GF-D8 (cell line): ENCODE results near the gene NWD2.

Experiments used
- DNase-seq: peaks from one replicate; lab custom pipeline; 2025; lab: John Stamatoyannopoulos, UW

The NWD2 gene

DNA sequence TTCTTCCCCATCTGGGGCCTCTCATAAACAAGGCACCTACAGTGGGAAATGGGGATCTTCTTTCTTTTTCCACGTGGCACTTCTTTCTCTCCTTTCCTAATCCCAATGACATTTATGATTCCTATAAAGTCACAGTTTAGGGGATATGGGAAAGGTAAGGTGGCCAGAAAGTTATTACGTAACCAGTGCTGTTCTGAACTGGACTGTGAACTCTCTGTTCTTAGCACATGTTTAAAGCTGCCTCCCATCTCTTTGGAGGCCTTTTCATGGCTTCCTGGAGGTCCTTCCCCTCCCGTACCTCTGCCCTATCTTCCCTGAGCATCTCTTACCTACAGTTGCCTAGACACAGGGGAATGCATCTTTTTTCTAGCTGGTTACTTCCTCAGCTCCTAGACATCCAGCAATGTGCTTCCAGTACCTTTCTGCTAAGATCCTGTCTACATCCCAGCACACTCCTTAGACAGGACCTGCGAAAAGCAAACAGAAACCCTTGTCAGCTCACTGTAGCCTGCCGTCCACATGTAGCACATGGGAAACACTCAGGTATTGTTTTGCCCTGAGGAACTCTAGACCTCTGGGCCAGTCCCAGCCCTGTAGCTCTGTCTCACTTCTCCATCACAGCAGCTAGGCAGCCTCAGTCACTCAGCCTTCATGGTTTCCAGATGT lies 195.4 kb downstream of the NWD2 start:
- no peak for DNase-seq

DNA sequence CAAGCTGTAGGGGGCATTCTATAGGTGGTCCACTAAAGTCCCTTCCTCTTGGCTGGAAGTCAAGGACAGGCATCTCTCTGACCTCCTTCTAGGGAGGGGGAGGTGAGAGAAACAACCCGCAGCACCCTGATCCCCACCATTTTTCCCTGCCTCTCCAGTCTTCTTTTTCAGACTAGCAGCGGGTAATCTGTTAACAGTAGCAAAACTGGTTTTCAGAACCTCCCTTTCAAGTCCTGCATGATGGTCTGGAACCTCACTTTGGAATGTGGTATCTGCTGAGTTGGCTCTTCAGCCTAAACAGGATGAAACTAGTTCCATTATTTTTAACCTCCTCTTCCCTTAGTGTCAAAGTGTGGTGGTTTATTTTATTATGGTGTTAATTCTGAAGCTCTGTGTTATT lies 196.0 kb downstream of the NWD2 start:
- no peak for DNase-seq

DNA sequence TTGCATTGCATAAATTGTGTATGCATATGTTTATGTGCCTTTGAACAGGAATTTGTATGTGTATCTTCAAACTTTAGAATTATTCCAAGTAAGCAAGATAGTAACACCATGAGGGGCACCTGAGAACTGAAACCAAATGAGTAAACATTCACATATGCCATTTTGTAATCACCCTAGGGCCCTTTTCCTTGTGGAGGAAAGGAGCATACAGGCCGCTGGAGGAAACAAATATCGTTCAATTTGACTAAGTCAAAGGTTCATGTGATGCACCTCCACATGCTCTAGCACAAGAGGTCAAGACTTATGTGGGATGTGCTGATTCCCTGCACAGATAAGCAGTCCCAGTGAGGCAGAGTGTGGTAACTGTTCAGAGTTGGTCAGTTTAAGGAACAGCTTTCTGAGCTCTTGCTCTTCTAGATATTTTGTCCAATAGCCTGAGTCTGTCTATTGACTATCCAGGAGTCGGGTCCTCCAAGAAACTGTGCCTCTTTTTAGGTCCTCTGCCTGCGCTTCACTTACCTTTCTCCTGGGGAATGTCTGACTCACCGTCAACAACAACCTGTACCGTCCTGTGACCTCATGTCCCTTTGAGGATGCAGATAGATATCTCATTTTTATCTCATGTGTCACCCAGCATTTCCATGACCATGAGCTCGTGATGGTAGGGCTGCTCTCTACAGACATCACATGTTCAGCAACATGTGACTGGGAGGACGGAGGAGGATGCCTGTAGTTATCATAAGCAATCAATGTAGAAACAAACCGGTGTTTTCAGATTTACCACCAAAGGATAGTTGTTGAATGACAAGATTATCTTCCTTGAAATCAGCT lies 196.9 kb downstream of the NWD2 start:
- no peak for DNase-seq

DNA sequence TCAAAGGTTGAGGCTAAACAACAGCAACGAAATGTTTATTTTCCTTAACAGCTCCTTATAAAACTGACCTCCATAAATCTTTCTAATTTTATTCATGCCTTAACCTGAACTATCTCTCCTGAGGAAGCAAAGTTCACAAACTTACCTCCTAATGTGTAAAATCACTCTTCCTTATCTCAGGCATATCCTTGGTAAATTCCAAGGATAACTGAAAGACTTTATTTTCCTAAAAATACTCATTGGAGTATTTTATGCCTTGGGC lies 197.4 kb downstream of the NWD2 start:
- DNase-seq = no peak

DNA sequence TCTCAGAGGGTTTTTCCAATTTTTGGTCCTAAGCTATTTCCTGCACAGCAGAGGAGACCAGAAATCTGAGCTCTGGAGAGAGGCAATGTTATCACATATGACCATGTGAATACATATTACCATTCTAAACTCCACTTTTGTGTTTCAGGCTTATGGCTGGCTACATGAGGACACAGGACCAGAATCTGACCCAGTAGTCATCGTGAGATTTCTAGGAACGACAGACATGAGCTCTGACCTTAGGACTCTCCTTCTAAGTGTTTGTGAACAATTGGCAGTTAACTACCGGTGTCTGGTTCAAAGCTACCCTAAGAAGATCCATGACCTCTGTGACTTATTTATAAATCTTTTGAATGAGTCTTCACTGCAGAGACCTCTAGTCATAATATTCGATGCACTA lies 198.6 kb downstream of the NWD2 start:
- no peak for DNase-seq

DNA sequence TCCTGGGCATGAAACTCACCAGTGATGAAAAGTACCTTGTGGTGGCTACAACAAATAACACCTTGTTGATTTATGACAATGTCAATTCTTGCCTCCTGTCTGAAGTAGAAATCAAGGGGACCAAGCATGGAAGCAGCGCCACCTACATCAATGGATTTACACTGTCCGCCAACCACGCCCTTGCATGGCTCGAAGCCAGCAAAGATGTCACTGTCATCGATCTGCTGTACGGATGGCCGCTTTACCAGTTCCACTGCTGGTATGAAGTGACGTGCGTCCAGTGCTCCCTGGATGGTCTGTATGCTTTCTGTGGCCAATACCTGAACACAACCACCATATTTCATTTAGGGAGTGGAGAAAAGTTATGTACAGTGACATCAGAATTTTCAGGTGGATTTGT lies 200.5 kb downstream of the NWD2 start:
- no peak for DNase-seq

DNA sequence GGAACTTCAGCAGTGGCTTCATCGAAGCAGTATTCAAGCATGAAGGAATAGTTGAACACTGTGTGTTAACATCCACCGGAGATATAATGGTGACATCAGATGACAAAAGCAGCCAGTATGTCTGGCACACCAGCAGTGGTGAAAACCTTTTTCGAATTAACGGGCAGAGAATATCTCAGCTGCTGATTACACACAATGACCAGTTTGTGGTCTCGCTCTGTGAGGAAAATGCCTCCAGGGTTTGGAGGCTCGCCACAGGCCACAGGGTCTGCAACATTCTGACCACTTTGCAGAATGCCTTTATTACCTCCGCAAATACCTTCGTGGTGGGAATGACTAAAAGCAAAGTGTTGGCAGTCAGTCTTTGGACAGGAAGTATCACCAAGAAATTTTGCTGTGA lies 201.5 kb downstream of the NWD2 start:
- no peak for DNase-seq

DNA sequence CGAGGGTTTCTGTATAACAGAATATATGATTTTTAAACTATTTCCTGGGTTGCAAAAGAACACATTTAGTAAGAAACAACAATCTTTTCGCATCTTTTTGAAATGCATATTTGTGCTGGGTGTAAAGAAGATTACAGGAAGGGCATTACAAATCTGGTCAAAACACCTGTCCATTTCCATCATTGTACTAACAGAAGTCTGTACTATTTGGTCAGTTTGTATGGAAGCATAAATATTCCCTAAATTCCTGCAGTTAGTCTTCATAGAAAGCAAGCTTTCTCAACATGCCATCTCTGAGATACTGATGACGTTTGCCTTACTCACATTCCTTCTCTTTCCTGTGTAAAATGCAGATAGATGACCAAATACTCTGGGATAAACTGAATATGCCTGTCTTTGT lies 203.3 kb downstream of the NWD2 start:
- no peak for DNase-seq

DNA sequence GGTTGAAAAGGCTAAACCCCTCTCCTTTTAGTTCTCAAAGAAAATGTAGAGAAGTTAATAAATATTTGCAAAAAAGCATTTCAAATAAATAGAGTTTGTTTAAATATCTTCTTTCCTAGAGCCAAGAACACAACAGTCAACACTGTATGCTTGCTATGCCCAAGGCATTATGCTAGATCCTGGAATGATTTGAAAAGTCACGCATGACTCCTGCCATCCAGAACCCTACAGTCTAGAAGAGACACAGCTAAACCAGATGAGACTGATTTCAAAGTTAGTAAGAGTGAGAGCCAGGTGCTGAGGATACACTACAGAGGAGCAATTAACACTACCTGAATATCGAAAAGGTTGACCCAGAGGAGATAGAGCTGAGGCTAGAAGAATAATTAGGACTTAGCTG lies 205.8 kb downstream of the NWD2 start:
- DNase-seq = no peak

DNA sequence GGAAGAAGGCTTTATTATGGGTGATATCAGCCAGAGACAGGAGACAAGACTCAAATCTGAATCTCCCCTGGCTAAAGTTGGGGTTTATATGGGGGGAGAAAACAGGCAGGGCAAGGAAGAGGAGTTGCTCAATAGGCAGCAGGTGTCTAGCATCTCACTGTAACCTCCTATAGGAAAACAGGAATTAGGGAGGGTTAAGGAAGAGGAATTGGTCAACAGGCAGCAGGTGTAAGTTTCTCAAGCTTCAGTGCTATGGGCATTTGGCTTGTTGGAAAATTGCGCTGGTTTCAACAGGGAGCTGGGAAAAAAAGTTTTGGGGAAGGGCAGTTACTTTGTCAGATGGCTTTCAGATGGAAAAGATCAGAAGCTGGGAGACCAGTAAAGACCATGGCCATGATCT lies 206.4 kb downstream of the NWD2 start:
- DNase-seq = no peak

DNA sequence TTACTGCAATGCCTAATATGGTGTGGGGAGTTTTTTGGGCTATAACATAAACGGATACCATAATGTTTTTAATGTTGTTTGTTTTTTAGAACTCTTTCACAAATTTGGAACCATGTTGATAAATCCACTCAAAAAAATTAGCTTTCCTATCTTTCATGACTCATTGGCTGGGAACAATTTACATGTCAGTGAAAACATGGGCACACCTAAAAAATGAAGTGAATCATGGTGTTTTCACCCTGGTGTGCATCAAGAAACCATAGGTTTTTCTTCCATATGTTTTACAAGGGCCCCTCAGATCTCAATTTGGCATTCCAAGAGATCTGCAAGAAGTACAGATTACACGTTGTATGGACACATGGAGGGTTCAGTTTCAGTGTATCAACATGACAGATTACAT lies 207.1 kb downstream of the NWD2 start:
- no peak for DNase-seq

DNA sequence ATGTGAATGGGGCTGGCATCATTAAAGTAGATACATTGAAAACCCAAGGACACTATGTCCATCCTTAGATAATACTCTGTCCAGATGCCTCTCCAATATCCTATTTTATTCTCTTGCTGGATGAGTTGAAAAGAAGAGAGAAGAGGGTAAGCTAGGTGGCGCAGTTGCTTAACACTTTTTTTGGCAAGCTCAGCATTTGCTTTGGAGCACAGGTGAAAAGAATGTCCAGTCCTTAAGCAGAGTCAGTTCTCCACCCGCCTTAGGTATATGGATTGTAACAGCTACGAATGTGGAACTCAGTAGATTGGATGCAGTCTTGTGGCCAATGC lies 208.4 kb downstream of the NWD2 start:
- DNase-seq = peak; percentile 11

DNA sequence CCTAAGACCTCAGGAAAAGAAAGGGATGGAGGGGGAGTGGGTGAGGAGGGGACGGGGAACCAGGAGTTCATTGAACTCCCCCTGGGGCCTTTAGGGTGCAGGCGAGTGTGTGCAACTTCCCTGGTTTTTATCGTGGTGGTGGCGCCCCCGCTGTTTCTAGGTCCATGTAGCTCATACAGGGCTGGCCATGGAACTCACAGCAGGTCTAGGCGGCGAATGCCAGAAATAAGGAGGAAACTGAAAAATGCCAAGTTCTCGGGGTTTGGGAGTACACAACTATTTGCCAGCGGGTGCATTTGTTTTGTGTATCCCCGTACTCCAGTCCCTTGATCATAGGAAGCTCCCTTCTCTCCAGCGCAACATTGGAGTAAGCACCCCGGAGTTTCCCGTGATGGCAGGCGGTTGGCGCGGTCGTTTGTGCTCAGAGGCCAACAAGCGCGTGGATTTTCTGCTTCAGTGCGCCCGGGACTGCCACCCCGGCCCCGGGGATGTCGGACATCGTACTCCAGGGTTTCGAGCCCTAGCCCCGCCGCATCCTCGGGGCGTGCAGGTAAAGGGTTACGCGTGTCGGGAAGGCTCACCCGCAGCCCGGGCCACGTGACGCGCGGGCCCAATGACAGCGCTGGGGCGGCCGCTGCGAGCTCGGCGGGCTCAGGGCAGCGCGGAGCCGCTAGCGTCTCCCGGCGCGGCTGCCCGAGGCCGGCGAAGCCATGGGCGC lies 208.9 kb downstream of the NWD2 start:
- DNase-seq = no peak

DNA sequence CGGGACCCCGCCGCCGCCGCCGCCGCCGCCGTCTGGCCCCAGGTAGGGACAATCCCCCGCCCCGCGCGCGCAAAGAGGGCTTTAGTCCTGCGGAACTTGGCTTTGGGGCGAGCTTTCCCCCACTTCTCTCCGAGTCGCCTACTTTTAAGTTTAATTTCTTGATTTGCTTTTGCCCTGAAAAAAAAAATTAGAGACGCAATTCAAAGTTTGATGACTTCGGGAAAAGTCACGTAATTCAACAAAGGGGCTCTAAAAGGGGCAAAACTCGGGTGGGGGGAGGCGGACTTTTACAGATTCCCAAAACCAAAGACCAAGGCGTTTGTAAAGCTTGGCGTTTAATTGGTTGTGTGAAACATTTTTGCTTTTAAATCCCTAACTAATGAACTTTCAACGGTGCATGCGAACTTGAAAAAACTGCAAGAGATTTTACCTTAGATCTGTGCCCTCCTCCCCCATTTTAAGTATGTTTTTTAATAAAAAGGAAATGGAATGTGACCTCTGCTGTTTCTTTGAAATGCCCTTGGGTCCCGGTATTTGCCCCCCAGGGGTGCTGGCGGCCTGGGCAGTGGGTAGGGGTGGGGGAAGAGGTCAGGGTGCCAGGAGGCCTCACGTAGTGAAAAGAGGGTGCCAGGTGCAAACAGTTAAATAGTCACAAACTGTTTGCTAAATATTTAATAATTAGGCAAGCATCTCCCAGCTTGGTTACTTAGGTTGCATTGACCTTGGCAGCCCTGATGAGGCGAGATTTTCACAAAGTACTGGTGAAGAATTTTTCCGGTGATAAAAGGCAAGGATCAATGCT lies 209.7 kb downstream of the NWD2 start:
- DNase-seq = no peak

DNA sequence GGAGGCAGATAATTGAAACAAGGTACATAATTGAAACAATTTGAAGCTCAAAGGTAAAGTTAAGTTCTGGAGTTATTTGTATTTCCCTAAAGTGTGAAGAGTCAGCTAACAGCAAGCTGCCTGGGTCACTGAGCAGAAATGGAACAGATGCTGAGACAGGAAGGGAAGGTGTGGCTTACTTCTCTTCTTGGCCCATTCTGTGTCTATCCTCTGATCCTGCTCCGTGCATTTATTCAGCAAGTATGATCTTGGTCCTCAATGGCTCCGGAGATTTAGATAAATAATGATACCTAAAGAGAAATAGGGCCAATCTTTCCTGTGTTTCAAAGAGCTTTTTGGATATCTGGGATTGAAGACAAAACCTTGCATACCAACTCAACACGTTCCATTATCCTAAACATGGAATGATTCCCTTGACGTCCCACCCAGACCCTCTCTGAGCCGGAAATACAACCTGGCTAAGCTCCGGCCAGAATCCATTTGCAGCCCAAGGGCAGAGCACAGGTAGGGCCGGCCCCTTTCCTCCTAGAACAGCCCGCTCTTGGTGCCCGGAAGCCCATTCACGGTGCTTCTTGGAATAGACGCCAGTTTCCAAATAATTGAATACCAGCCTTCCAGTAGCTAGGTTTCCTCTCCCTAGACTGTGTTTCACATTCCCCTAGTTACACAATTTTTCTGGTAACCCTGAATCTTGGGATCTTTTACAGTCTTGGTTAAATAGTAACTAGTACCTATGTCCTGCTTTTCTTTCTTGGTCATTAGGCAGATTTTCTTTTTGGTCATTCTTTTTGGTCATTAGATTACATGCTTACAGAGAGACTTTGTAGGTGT lies 211.0 kb downstream of the NWD2 start:
- DNase-seq = no peak

DNA sequence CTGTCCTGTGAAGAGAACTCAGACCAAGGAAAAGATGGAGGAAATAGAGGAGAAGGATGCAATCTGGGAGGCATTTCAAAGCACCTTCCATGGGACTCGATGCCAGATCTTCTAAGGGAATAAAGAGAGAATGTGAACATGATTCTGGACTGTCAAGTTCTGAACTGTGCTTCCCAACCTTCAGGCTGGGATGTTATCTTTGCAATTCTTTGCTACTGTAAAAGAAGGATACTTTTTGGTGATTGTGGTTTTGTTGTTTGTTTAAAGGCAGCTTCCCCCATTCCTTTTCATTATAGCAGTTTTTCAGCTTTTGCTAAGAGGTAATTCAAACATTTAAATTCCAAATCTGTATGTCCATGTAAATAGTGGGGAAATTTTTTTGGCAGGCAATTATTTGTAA lies 217.3 kb downstream of the NWD2 start:
- no peak for DNase-seq

DNA sequence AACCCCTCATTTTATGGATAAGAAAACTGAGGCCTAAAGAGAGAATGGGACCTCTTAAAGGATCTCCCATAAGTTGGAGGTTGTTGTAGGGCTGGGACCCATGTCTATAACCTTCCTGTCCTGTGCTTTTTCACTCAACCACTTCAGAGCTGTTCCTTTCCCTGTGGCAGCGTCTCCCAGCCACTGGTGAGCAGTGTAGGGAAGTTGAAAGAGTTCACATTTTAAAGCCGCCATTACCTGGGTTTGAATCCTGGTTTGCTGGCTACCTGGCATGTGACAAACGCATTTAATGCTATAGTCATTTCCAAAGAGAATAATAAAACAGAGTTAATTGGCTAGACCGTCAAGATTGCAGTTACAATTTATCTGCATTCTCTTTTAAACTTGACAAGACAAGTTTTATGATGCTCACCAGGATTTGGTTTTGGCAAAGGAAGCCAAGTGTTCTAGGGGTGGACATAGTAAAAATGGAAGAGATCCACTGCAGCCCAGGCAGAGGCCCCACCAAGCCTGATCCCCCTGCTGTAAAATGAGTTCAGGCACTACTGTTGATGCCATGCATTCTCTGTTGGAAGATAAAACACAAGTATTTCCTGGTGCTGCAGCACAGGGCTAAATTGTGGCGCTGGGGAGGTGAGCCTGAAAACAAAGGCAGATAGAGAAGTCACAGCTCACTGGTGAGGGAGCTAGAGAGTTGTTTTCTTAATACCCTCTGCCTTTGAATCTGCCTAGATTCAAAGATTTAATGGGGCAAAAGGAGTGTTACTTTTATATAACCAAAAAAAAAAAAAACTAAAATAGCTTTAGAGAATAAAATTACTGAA lies 218.7 kb downstream of the NWD2 start:
- no peak for DNase-seq

DNA sequence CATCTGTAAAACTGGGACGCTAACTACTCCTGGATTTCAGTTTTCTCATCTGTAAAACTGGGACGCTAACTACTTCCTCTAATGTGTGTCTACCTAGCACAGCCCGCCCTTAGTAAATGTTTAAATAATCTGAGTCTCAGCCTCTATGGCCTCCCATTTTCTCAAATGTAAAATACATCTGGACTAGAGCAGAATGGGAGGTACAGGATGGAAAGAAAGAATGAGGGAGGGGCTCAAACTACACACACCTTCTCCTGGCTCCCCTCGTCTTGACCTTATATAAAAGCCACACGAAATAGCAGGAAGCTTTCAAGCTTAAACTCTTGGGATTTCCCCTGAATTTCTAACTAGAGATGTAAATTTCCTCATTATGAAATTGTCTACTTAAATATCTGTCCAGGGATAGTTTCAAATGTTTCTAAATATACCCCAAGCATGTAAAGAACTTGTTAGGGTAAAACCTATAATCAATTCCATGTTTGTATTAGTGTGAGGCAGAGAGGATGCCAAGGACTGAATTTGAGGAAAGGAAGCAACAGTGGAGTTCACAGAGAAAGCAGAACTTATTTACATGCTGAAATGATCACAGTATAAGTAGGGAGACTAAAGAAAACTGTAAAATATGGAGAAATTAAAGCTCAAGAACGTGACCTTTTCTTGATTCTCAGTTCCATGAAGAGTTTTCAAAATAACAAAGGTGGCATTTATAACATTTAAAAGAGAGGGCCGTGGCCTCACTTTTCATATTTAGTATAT lies 220.0 kb downstream of the NWD2 start:
- no peak for DNase-seq

DNA sequence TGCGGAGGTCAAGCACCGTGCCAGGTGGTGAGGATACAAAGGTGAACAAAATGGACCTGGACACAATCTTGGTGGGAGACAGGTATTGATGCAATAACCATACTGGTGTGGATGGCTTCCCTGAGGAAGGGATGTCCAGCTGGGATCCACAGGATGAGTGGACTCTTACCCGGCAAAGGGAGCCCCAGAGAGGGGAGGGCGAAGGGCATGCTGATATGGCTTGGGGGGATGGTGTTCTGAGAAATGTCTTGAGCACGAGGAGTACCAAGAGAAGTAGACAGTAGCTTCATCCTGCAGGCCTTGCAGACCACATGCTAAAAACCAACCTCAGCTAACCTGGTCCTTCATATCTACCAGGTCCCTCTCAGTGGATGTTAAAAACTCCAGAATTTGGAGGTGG lies 220.8 kb downstream of the NWD2 start:
- no peak for DNase-seq

DNA sequence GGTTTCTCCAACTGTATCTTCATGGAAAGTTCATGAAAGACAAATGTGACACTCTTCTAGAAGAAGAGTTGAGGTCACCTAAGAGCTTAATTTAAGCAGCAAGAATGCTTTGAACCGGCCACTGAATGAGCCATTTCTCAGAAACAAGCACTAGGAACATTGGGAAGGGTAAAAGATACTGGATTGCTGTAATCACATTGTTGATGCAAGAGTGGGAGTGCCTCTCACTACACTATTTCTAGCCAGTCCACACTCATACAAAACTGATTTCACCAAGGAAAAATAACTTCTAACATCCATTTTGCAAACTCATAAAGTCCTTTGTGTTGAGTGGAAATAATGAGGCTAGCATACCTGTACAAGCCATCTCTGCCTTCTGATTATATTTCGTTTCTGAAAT lies 221.3 kb downstream of the NWD2 start:
- DNase-seq = no peak
